Measurements from ENCODE around the gene CSNK1D.
"Not testable (repeated sequence)": the region's sequence is repeated elsewhere in the genome, so short reads cannot be mapped to it uniquely, and the experiment has no call there.

CSNK1D gene

GRCh38 chr17:82258555-82258954, 14.9 kb downstream of the CSNK1D start:
- no peak overlapping the region for H3K4me3 ChIP-seq (ENCODE audit: low read length)
- no peak overlapping the region for H2AFZ ChIP-seq (ENCODE audit: low read depth, low read length)
- H3K27ac ChIP-seq (ENCODE audit: low read length): no peak overlapping the region
- H3K4me2 ChIP-seq (ENCODE audit: low read length): no peak overlapping the region
- no peak for TF ChIP-seq CTCF (IDR thresholded peaks at IDR 0.05; ENCODE audit: low read depth, low read length)
- TF ChIP-seq EZH2phosphoT487 (IDR thresholded peaks at IDR 0.05; ENCODE audit: low read depth): no peak
- H4K20me1 ChIP-seq (ENCODE audit: insufficient read depth, low read length): peaks cover 7% of the 10 kb centered on the region; the same call in 1 of the 2 replicates
- H3K9ac ChIP-seq (ENCODE audit: low read length): no peak overlapping the region
- H3K27me3 ChIP-seq (ENCODE audit: low read depth, low read length): no peaks in the 10 kb centered on the region
- no peaks in the 10 kb centered on the region for H3K9me3 ChIP-seq (ENCODE audit: insufficient read depth, low read length)
- peaks cover 50% of the 10 kb centered on the region for H3K79me2 ChIP-seq (ENCODE audit: low read length)
- H3K36me3 ChIP-seq (replicated peaks; ENCODE audit: low read depth, low read length): peaks cover 68% of the 10 kb centered on the region
- no peaks in the 10 kb centered on the region for H3K4me1 ChIP-seq (ENCODE audit: low read length)

- peaks cover 70% of the 10 kb centered on the region for H3K36me3 ChIP-seq (replicated peaks; ENCODE audit: low read depth, low read length)
- no peak overlapping the region for H3K27ac ChIP-seq (ENCODE audit: low read length)
- peaks cover 7% of the 10 kb centered on the region; the same call in 1 of the 2 replicates for H4K20me1 ChIP-seq (ENCODE audit: insufficient read depth, low read length)
These were observed 16.0 kb downstream of the CSNK1D start for GRCh38 chr17:82257473-82257872.

GRCh38 chr17:82256242-82256885, 17.1 kb downstream of the CSNK1D start:
- H3K4me1 ChIP-seq (ENCODE audit: low read length): no peaks in the 10 kb centered on the region
- H3K36me3 ChIP-seq (replicated peaks; ENCODE audit: low read depth, low read length): peaks cover 68% of the 10 kb centered on the region
- TF ChIP-seq EZH2phosphoT487 (IDR thresholded peaks at IDR 0.05; ENCODE audit: low read depth) (no peak), CTCF (IDR thresholded peaks at IDR 0.05; ENCODE audit: low read depth, low read length) (no peak)
- no peak overlapping the region for H2AFZ ChIP-seq (ENCODE audit: low read depth, low read length)
- peaks cover 45% of the 10 kb centered on the region for H3K79me2 ChIP-seq (ENCODE audit: low read length)
- H3K27ac ChIP-seq (ENCODE audit: low read length): no peak overlapping the region
- H4K20me1 ChIP-seq (ENCODE audit: insufficient read depth, low read length): peaks cover 7% of the 10 kb centered on the region; the same call in 1 of the 2 replicates
- H3K27me3 ChIP-seq (ENCODE audit: low read depth, low read length): no peaks in the 10 kb centered on the region
- H3K4me3 ChIP-seq (ENCODE audit: low read length): no peak overlapping the region
- no peak overlapping the region for H3K4me2 ChIP-seq (ENCODE audit: low read length)
- no peaks in the 10 kb centered on the region for H3K9me3 ChIP-seq (ENCODE audit: insufficient read depth, low read length)
- no peak overlapping the region for H3K9ac ChIP-seq (ENCODE audit: low read length)

More at GRCh38 chr17:82257473-82257872, 16.0 kb downstream of the CSNK1D start:
- no peak for TF ChIP-seq CTCF (IDR thresholded peaks at IDR 0.05; ENCODE audit: low read depth, low read length)
- no peak for TF ChIP-seq EZH2phosphoT487 (IDR thresholded peaks at IDR 0.05; ENCODE audit: low read depth)
- no peaks in the 10 kb centered on the region for H3K9me3 ChIP-seq (ENCODE audit: insufficient read depth, low read length)
- H3K4me2 ChIP-seq (ENCODE audit: low read length): no peak overlapping the region
- no peak overlapping the region for H3K4me3 ChIP-seq (ENCODE audit: low read length)
- H2AFZ ChIP-seq (ENCODE audit: low read depth, low read length): no peak overlapping the region
- peaks cover 52% of the 10 kb centered on the region for H3K79me2 ChIP-seq (ENCODE audit: low read length)
- H3K9ac ChIP-seq (ENCODE audit: low read length): no peak overlapping the region
- no peaks in the 10 kb centered on the region for H3K4me1 ChIP-seq (ENCODE audit: low read length)
- no peaks in the 10 kb centered on the region for H3K27me3 ChIP-seq (ENCODE audit: low read depth, low read length)

- TF ChIP-seq CTCF (IDR thresholded peaks at IDR 0.05; ENCODE audit: low read depth, low read length): no peak
- no peak for TF ChIP-seq EZH2phosphoT487 (IDR thresholded peaks at IDR 0.05; ENCODE audit: low read depth)
- no peaks in the 10 kb centered on the region for H3K4me1 ChIP-seq (ENCODE audit: low read length)
- no peak overlapping the region for H3K9ac ChIP-seq (ENCODE audit: low read length)
- H3K79me2 ChIP-seq (ENCODE audit: low read length): peaks cover 40% of the 10 kb centered on the region
- H3K4me3 ChIP-seq (ENCODE audit: low read length): no peak overlapping the region
- no peaks in the 10 kb centered on the region for H3K27me3 ChIP-seq (ENCODE audit: low read depth, low read length)
- no peak overlapping the region for H3K27ac ChIP-seq (ENCODE audit: low read length)
- no peak overlapping the region for H2AFZ ChIP-seq (ENCODE audit: low read depth, low read length)
- no peaks in the 10 kb centered on the region for H3K9me3 ChIP-seq (ENCODE audit: insufficient read depth, low read length)
- no peak overlapping the region for H3K4me2 ChIP-seq (ENCODE audit: low read length)
- H4K20me1 ChIP-seq (ENCODE audit: insufficient read depth, low read length): peaks cover 7% of the 10 kb centered on the region; the same call in 1 of the 2 replicates
- peaks cover 68% of the 10 kb centered on the region for H3K36me3 ChIP-seq (replicated peaks; ENCODE audit: low read depth, low read length)
These were observed 18.0 kb downstream of the CSNK1D start for GRCh38 chr17:82255402-82255972.

GRCh38 chr17:82254746-82255145, 18.8 kb downstream of the CSNK1D start:
- not testable (repeated sequence) for H3K4me1 ChIP-seq (ENCODE audit: low read length); H3K27ac ChIP-seq (ENCODE audit: low read length); H3K4me3 ChIP-seq (ENCODE audit: low read length); H3K4me2 ChIP-seq (ENCODE audit: low read length); H3K9me3 ChIP-seq (ENCODE audit: insufficient read depth, low read length); H3K9ac ChIP-seq (ENCODE audit: low read length); H4K20me1 ChIP-seq (ENCODE audit: insufficient read depth, low read length); H3K27me3 ChIP-seq (ENCODE audit: low read depth, low read length); H2AFZ ChIP-seq (ENCODE audit: low read depth, low read length)
- Histone ChIP-seq H3K79me2 (ENCODE audit: low read length) (peaks cover 40% of the 10 kb centered on the region), H3K36me3 (replicated peaks; ENCODE audit: low read depth, low read length) (peaks cover 72% of the 10 kb centered on the region)

- H3K4me3 ChIP-seq (ENCODE audit: low read length); H2AFZ ChIP-seq (ENCODE audit: low read depth, low read length); H3K4me1 ChIP-seq (ENCODE audit: low read length); H3K27me3 ChIP-seq (ENCODE audit: low read depth, low read length); H3K4me2 ChIP-seq (ENCODE audit: low read length); H3K27ac ChIP-seq (ENCODE audit: low read length); H3K9me3 ChIP-seq (ENCODE audit: insufficient read depth, low read length); H4K20me1 ChIP-seq (ENCODE audit: insufficient read depth, low read length); H3K9ac ChIP-seq (ENCODE audit: low read length): not testable (repeated sequence)
- Histone ChIP-seq H3K79me2 (ENCODE audit: low read length) (peaks cover 37% of the 10 kb centered on the region), H3K36me3 (replicated peaks; ENCODE audit: low read depth, low read length) (peaks cover 76% of the 10 kb centered on the region)
These were observed 19.4 kb downstream of the CSNK1D start for GRCh38 chr17:82254096-82254495.
